A549 treated with DMSO at 1 μM for 4 hours (cell line): ENCODE data around the gene GATAD2A. TPM values are rescaled to one million over a fixed set of nuclear protein-coding genes. Genes with fewer than 3 reads are reported as not detected.

Experiments used
- total RNA-seq: library from RNA; stranded (reverse); fragments of 200-300 nt; extraction: Qiagen RNA extraction; gene quantifications from 5 replicates; pipeline ENCODE4 v1.2.3, GENCODE V29; 2022; ENCODE audit warnings: low read depth

Gene GATAD2A
- total RNA-seq: 47.6 to 63.0 TPM (median 52.4 TPM) in 5 replicates

GRCh38 chr19:19404879-19405860, at the start of gene GATAD2A:
Gene GATAD2A (plus strand): TSS chr19:19405675. CDS start chr19:19465346, 59,671 bp downstream.

GRCh38 chr19:19514881-19515641, 109.6 kb downstream of the GATAD2A start, which contains the start of gene TSSK6:
Gene TSSK6 (minus strand): TSS chr19:19515548. CDS start chr19:19515427, 121 bp downstream.

GRCh38 chr19:19515642-19516519, 110.4 kb downstream of the GATAD2A start, which contains the start of gene NDUFA13:
Gene NDUFA13 (plus strand): TSS chr19:19516225. CDS start chr19:19516239, 14 bp downstream.

GRCh38 chr19:19528721-19529490, 123.4 kb downstream of the GATAD2A start, which contains the start of gene YJEFN3:
Gene YJEFN3 (plus strand): TSS chr19:19528911. CDS start chr19:19528933, 22 bp downstream.

GRCh38 chr19:19538061-19538784, 132.7 kb downstream of the GATAD2A start, which contains the start of gene CILP2:
Gene CILP2 (plus strand): TSS chr19:19538265. CDS start chr19:19538350, 85 bp downstream.

Other genes starting within 250 kb of the GATAD2A start
- gene MEF2B, start 235.4 kb upstream of the GATAD2A start, total RNA-seq: 0.35 to 0.74 TPM (median 0.69 TPM) in 5 replicates
- gene BORCS8, start 213.5 kb upstream of the GATAD2A start, total RNA-seq: 10.1 to 12.1 TPM (median 11.4 TPM) in 5 replicates
- gene RFXANK, start 213.4 kb upstream of the GATAD2A start, total RNA-seq: 35.9 to 46.1 TPM (median 44.8 TPM) in 5 replicates
- 26.9 to 34.5 TPM (median 33.5 TPM) in 5 replicates for gene NR2C2AP, start 202.3 kb upstream of the GATAD2A start, total RNA-seq
- gene NCAN, start 193.7 kb upstream of the GATAD2A start, total RNA-seq: 0.03 to 0.20 TPM (median 0.09 TPM) in 4 of 5 replicates, not detected in the other
- 0.38 to 1.1 TPM (median 0.84 TPM) in 5 replicates for gene TM6SF2, start 132.4 kb upstream of the GATAD2A start, total RNA-seq
- gene SUGP1, start 85.2 kb upstream of the GATAD2A start, total RNA-seq: 22.3 to 27.9 TPM (median 25.6 TPM) in 5 replicates
- 11.7 to 15.5 TPM (median 14.2 TPM) in 5 replicates for gene MAU2, start 84.8 kb upstream of the GATAD2A start, total RNA-seq
- 0.83 to 2.1 TPM (median 1.6 TPM) in 5 replicates for gene TSSK6, start 109.9 kb downstream of the GATAD2A start, total RNA-seq
- 135 to 177 TPM (median 144 TPM) in 5 replicates for gene NDUFA13, start 110.5 kb downstream of the GATAD2A start, total RNA-seq
- gene YJEFN3, start 123.2 kb downstream of the GATAD2A start, total RNA-seq: 1.6 to 5.2 TPM (median 3.5 TPM) in 5 replicates
- gene CILP2, start 132.6 kb downstream of the GATAD2A start, total RNA-seq: 0.15 to 0.44 TPM (median 0.21 TPM) in 5 replicates
- gene PBX4, start 213.0 kb downstream of the GATAD2A start, total RNA-seq: 0.48 to 1.6 TPM (median 1.4 TPM) in 5 replicates
- gene LPAR2, start 222.5 kb downstream of the GATAD2A start, total RNA-seq: 2.7 to 4.9 TPM (median 4.1 TPM) in 5 replicates
- 4.7 to 5.7 TPM (median 5.3 TPM) in 5 replicates for gene GMIP, start 238.0 kb downstream of the GATAD2A start, total RNA-seq